ENCODE measurements around the gene TMC5. TPM values are rescaled to one million over a fixed set of nuclear protein-coding genes. Genes with fewer than 3 reads are reported as not detected.
"Not testable (repeated sequence)": the region's sequence is repeated elsewhere in the genome, so short reads cannot be mapped to it uniquely, and the experiment has no call there.

The TMC5 gene
- total and polyA plus RNA-seq, 2 experiments from 2014 or later: 2.3 to 4.8 TPM

GRCh38 chr16:19386525-19386924 is 31.2 kb upstream of the TMC5 start (continued):
- no peak for TF ChIP-seq ZNF462 (CRISPR knock-in tag; IDR thresholded peaks at IDR 0.05)

GRCh38 chr16:19389246-19389645 is 28.4 kb upstream of the TMC5 start:
- H3K4me3 Mint-ChIP-seq: no peak overlapping the region
- Histone ChIP-seq H3K4me2 (no peak overlapping the region), H3K9me2 (ENCODE audit: insufficient read depth) (no peaks in the 10 kb centered on the region), H3K4me3 (no peak overlapping the region), H3F3A (replicated peaks; ENCODE audit: low read depth) (no peaks in the 10 kb centered on the region), H3K36me3 (ENCODE audit: insufficient read depth) (no peaks in the 10 kb centered on the region), H3K4me1 (ENCODE audit: insufficient read depth) (no peaks in the 10 kb centered on the region), H4K20me1 (replicated peaks; ENCODE audit: insufficient read depth) (no peaks in the 10 kb centered on the region), H2AFZ (peak overlapping the region; percentile 85), H3K27ac (ENCODE audit: low read depth) (no peak overlapping the region), H3K27me3 (ENCODE audit: insufficient read depth) (no peaks in the 10 kb centered on the region), H3K79me2 (replicated peaks; ENCODE audit: insufficient read depth) (no peaks in the 10 kb centered on the region)
- no peaks in the 10 kb centered on the region for H3K36me3 Mint-ChIP-seq (ENCODE audit: low read depth)
- ATAC-seq: peak; percentile 100
- H3K27me3 Mint-ChIP-seq (ENCODE audit: insufficient read depth, low read depth, poor library complexity): peaks cover 6% of the 10 kb centered on the region
- no peak overlapping the region for H3K27ac Mint-ChIP-seq
- DNase-seq (ENCODE audit: low spot score): peak; percentile 89
- peaks cover 6% of the 10 kb centered on the region for H3K4me1 Mint-ChIP-seq
- TF ChIP-seq ZNF114 (CRISPR knock-in tag; IDR thresholded peaks at IDR 0.05) (no peak), JUNB (IDR thresholded peaks at IDR 0.05; ENCODE audit: unreplicated experiment) (no peak), CTCF (conservative IDR thresholded peaks at IDR 0.05; ENCODE audit: low read depth in 2 of 2) (peak; percentile 89 to 96)
- peaks cover 12% of the 10 kb centered on the region for H3K9me3 Mint-ChIP-seq

GRCh38 chr16:19391185-19391776 is 26.4 kb upstream of the TMC5 start:
- not testable (repeated sequence) for H3K9me2 ChIP-seq (ENCODE audit: insufficient read depth); H3K4me3 Mint-ChIP-seq; H3K4me1 ChIP-seq (ENCODE audit: insufficient read depth); H3K27ac Mint-ChIP-seq; H4K20me1 ChIP-seq (replicated peaks; ENCODE audit: insufficient read depth); H3K27ac ChIP-seq (ENCODE audit: low read depth); H3K36me3 Mint-ChIP-seq (ENCODE audit: low read depth); H3K27me3 ChIP-seq (ENCODE audit: insufficient read depth); H3K4me2 ChIP-seq; H3K27me3 Mint-ChIP-seq (ENCODE audit: insufficient read depth, low read depth, poor library complexity); H3F3A ChIP-seq (replicated peaks; ENCODE audit: low read depth); H2AFZ ChIP-seq; DNase-seq (ENCODE audit: low spot score); H3K36me3 ChIP-seq (ENCODE audit: insufficient read depth); H3K4me3 ChIP-seq; ATAC-seq; H3K79me2 ChIP-seq (replicated peaks; ENCODE audit: insufficient read depth)
- Mint-ChIP-seq H3K4me1 (peaks cover 11% of the 10 kb centered on the region), H3K9me3 (peaks cover 12% of the 10 kb centered on the region)
